NB4 (cell line): ENCODE data around the gene USP21.
"Not testable (repeated sequence)": the region's sequence is repeated elsewhere in the genome, so short reads cannot be mapped to it uniquely, and the experiment has no call there.

Experiments
- DNase-seq: peaks from one replicate; pipeline ENCODE4 v3.0.0; 2010; ENCODE audit warnings: low read depth
- H3K4me3 ChIP-seq: one replicate; pipeline ENCODE4 v1.5.1; 2011; ENCODE audit warnings: mild to moderate bottlenecking, low read depth, low read length, moderate library complexity
- MYC ChIP-seq: IDR thresholded peaks from 2 replicates; pipeline ENCODE4 v1.6.1; 2011; ENCODE audit warnings: low read depth, low read length
- POLR2A ChIP-seq: IDR thresholded peaks from 2 replicates; pipeline ENCODE4 v1.6.1; 2011; ENCODE audit warnings: mild to moderate bottlenecking; ENCODE audit not compliant: insufficient read length; ENCODE audit errors: extremely low read depth
- TF ChIP-seq, protein P1 (sequence below): IDR thresholded peaks from 2 replicates; pipeline ENCODE4 v1.6.1; 2011; ENCODE audit warnings: low read depth, low read length
- TF ChIP-seq, protein P2 (sequence below): IDR thresholded peaks from one replicate; pipeline ENCODE4 v1.5.1; 2012; ENCODE audit warnings: low read depth, low read length

The USP21 gene

DNA sequence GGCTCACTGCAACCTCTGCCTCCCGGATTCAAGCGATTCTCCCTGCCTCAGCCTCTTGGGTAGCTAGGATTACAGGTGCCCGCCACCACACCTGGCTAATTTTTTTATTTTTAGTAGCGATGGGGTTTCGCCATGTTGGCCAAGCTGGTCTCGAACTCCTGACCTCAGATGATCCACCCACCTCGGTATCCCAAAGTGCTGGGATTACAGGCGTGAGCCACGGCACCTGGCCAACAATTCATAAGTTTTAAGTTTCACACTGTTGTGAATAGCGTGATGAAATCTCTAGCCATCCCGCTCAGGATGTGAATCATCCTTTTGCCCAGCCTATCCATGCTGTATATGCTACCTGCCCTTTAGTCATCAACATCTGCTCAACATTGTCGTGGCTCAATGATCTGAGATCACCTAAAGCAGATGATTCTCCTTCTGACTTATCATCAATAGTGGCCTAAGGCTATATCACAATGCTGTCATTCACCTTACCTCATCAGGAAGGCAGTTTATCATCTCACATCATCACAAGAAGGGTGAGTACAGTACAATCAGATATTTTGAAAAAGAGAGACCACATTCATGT, 44.1 kb upstream of the USP21 start:
- TF ChIP-seq MYC (no peak), POLR2A (no peak)
- TF ChIP-seq, protein P1, sequence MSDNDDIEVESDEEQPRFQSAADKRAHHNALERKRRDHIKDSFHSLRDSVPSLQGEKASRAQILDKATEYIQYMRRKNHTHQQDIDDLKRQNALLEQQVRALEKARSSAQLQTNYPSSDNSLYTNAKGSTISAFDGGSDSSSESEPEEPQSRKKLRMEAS, result no peak
- TF ChIP-seq, protein P2, sequence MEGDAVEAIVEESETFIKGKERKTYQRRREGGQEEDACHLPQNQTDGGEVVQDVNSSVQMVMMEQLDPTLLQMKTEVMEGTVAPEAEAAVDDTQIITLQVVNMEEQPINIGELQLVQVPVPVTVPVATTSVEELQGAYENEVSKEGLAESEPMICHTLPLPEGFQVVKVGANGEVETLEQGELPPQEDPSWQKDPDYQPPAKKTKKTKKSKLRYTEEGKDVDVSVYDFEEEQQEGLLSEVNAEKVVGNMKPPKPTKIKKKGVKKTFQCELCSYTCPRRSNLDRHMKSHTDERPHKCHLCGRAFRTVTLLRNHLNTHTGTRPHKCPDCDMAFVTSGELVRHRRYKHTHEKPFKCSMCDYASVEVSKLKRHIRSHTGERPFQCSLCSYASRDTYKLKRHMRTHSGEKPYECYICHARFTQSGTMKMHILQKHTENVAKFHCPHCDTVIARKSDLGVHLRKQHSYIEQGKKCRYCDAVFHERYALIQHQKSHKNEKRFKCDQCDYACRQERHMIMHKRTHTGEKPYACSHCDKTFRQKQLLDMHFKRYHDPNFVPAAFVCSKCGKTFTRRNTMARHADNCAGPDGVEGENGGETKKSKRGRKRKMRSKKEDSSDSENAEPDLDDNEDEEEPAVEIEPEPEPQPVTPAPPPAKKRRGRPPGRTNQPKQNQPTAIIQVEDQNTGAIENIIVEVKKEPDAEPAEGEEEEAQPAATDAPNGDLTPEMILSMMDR, result no peak
- DNase-seq, result peak; percentile 58
- no peak overlapping the region for H3K4me3 ChIP-seq

DNA sequence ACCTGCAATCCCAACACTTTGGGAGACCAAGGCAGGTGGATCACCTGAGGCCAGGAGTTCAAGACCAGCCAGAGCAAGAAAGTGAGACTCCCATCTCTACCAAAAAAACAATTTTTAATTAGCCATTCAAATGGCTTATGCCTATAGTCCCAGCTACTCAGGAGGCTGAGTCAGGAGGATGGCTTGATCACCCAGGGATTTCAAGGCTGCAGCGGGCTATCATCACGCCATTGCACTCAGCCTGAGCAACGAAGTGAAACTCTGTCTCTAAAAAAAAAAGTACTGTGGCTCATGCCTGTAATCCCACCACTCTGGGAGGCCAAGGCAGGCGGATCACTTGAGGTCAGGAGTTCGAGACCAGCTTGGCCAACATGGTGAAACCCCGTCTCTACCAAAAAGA, 43.3 kb upstream of the USP21 start:
- DNase-seq, result not testable (repeated sequence)
- H3K4me3 ChIP-seq, result peak overlapping the region; percentile 18

GRCh38 chr1:161117759-161118581, 41.3 kb upstream of the USP21 start, which contains the start of the genes NIT1 and PFDN2:
Gene NIT1, plus strand, starts transcription at chr1:161118105. Its CDS starts 72 bp downstream, at chr1:161118177.
Gene PFDN2, minus strand, starts transcription at chr1:161118037. Its CDS starts 11 bp downstream, at chr1:161118026.
- TF ChIP-seq, protein P1, result no peak
- TF ChIP-seq, protein P2, result no peak
- TF ChIP-seq MYC, result peak; percentile 9; the same call in 1 of the 2 replicates
- TF ChIP-seq POLR2A, result peak; percentile 79
- peak; percentile 91 for DNase-seq
- peak within 1 kb of the TSS; percentile 98 for H3K4me3 ChIP-seq

- TF ChIP-seq, protein P2, result peak; percentile 23
- no peak for TF ChIP-seq MYC
- DNase-seq, result peak; percentile 56
- peak overlapping the region; percentile 98 for H3K4me3 ChIP-seq
Observed at GRCh38 chr1:161119092-161119903, 40.0 kb upstream of the USP21 start.

DNA sequence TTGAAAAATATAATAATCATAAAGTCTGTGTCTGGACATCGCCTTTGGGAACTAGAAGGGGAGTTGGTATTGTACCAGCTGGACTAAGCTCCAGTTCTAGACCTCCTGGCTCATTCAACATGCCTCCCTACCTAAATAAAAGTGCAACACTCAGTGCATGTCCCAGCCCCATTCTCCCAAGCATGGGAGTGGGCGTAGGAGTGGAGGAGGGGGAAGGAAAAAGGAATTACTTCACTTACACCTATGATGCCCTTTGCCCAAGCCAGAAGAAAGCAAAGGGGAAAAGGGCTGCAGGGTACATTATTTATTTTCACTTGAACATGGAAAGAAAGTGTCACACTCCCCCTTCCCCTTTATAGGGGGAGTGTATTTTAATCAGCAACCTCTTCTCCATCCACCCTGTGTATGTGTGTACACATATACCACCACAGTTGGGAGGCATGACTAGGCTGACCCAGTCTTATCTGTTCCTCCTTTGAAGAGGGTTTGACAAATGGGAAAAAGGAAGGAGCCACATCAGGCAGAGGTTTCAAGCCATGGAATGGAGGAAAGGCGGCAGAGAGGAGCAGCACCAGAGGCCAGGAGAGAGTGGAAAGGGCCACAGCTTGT, 38.2 kb upstream of the USP21 start:
- TF ChIP-seq, protein P2, result no peak
- no peak for TF ChIP-seq MYC
- TF ChIP-seq, protein P1, result no peak
- no peak for TF ChIP-seq POLR2A
- no peak overlapping the region for H3K4me3 ChIP-seq
- no peak for DNase-seq

DNA sequence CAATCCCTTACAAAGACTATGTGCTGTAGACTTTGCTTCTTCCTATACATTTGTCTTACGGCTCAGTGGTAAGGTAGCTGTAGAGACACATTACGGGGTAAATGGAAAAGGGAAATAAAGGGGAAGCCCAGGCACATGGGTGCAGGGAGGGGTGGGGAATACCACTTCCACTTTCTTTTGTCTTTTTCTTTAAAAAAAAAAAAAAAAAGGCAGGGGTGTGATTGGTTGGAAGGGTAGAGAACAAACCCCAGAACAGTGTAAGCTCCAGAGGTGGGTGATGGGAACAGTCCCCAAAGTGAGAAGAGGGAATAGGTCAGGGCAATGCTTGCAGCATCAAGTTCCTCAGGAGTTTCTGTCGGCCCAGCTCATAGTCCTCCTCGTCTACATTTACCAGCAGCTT, 37.5 kb upstream of the USP21 start:
- peak; percentile 22 for DNase-seq
- H3K4me3 ChIP-seq, result no peak overlapping the region
- TF ChIP-seq, protein P1, result no peak
- TF ChIP-seq POLR2A (no peak), MYC (no peak)
- TF ChIP-seq, protein P2, result no peak
